Measurements from ENCODE around the gene SLC9A9.

SLC9A9 gene

DNA sequence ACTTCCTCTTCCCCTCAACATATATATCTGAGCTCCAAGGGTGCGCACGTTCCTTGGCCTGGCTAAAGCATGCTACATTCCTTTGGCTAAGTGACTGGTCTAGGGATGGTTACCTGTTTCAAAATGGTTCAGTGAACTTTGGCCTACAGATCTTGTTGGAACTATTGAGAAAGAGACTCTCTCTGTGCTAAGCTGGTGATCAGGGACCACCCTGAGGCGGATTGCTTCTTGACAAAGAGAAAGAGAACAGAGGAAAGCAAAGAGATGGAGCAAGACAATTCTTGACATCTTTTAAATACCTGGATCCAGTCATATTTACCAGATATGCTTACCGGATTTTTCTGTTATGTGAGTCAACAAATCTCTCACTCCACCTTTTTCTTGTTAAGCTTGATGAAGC is 605.6 kb downstream of the SLC9A9 start:
- no peak for DNase-seq (ENCODE audit: low read depth)

DNA sequence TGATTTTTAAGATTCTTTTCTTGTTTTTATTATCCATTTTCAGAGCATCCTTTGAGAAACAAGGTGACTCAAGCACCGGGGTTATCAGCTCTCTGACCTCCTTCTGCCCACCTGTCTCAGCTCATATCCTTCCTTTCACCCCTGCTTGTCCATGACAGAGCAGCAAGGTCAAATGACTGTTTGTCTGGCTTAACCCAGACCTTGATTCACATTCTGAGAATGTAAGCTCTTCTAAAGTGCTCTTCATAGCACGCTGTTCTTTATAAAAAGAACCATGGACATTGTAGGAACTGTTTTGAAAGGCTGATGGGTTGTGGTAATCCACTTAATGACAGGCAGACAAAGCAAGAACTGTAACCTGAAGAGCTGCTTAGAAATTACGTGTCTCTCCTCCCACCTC is 606.2 kb downstream of the SLC9A9 start:
- no peak for DNase-seq (ENCODE audit: low read depth)

- no peak for DNase-seq (ENCODE audit: low read depth)
Observed at GRCh38 chr3:143241481-143241951, 606.8 kb downstream of the SLC9A9 start.

GRCh38 chr3:143240886-143241285 is 607.4 kb downstream of the SLC9A9 start:
- DNase-seq (ENCODE audit: low read depth) = no peak

- DNase-seq (ENCODE audit: low read depth) = no peak
Observed at GRCh38 chr3:143239031-143239430, 609.2 kb downstream of the SLC9A9 start.

- DNase-seq (ENCODE audit: low read depth) = no peak
Observed at GRCh38 chr3:143237077-143237627, 611.1 kb downstream of the SLC9A9 start.

GRCh38 chr3:143236226-143236964 is 611.9 kb downstream of the SLC9A9 start:
- DNase-seq (ENCODE audit: low read depth) = no peak

DNA sequence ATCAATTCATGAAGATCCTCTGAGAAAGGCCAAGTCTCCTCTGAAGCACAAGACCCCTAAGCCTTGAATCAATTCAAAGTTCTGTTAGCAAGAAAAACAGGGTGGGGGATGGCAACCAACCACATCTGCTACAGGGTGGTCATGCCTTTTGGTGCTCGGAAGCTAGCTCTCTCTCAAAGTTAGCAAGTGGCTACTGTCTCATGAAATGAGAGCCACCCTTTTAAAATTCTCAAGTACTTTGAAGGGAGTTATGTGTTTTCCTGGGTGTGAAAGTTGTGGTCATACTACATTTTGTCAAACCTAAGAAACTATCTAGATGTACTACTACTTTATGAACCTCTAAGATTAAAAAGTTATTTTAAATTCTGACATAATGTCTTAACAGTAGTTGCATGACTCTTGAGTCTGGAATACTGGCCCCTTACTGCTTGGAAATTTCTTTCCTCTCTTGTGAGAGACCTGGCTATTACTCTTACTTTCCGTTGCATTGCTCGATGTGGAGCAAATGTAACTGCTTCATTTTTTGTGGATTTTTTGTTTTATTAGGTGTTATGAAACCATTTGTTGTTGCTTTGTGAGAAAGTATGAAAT is 612.6 kb downstream of the SLC9A9 start:
- no peak for DNase-seq (ENCODE audit: low read depth)

- DNase-seq (ENCODE audit: low read depth) = no peak
Observed at GRCh38 chr3:143234526-143234925, 613.7 kb downstream of the SLC9A9 start.

DNA sequence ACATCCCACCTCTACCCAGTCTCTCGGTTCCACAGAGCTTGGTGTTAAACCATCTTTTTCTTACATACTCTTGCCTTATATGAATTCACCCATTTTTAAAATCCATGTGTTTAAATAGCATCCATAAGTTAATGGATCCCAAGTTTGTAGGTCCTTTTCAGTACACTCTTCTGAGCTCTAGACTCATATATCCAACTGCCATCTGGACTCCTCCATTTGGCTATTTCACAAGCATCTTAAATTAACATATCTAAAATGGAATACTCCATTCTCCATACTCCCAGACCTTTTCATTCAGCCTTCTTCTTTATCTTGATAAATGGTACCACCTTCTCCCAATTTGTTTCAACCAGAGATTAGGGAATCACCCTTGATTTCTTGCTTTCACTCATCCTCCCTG is 615.3 kb downstream of the SLC9A9 start:
- no peak for DNase-seq (ENCODE audit: low read depth)

DNA sequence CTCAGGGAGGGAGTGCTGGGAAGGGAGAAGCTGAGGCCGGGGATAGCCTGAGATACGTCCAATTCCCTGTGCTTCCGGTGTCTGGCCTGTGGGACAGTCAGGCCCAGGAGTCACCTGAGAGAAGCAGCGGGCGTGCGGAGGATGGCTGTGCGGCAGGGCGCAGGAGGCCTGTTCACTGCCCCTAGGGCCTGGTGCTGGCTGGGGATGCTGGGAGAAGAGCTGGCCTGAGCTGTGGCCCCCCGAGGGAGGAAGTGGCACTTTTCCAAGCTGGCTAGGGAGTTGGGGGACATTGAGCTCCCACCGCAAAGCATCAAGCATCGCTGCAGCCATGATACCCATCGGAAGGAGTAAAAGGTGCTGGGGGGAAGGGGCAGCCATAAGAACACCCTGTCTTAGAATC is 619.9 kb downstream of the SLC9A9 start:
- DNase-seq (ENCODE audit: low read depth) = no peak

DNA sequence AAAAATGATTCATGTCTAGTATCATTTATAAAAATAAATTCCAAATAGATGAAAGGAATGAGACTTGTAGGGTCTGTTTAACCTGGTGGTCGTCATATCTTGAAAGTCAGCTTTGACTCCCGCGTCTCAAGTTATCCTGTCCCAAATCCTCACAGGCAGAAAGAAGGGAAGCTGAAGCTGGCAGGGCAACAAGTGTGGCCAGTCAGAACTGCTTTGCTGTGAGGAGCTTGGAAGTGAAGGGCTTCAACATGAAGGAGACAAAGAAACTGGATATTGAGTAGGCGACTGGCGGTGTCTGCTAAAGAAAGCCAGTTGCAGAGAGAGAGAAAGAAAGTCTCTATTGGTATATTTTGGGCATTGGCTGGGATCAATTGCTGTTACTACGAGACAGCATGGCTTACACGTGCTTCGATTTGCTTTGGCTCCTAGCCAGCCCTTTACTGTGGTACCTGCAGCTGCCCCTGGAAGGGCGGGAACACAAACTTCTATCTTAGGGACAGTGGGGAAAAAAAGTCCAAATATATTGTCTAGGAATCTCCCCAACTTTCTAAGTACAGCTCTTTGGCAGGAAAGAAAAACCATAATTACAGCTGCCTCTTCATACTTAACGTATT is 621.5 kb downstream of the SLC9A9 start:
- no peak for DNase-seq (ENCODE audit: low read depth)

DNA sequence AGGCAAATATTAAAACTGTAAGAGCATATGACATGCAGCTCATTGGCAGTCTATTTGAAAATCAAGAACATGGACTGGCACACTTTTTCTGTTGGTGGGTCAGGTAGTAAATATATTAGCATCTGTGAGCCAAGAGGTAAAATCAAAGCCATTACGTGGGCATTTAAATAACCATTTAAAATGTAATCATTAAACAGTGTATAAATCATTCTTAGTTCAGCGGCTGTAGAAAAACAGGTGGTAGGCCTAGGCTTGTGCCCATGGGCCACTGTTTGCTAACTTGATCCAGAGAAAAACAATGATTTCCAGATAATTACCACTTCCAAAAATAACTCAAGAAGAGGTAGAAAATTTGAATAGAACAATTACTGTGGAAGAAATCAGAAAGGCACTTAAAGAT is 623.6 kb downstream of the SLC9A9 start:
- no peak for DNase-seq (ENCODE audit: low read depth)

DNA sequence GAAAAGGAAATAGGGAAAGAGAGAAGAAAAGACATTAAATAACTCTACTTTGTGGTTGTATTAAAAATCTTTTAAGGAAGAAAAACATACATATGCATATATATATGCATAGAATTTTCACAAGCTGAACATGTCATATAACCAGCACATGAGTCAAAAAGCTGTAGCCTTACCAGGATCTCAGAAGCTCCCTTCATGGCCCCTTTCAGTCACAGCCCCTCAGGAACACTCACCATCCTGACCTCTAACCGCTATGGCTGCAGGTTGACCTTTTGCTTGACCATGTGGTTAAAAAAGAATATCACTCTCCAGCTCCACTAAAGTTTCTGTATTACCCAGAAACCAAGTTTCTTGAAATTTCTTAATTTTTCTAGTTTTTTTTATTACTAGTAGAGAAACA is 625.3 kb downstream of the SLC9A9 start:
- no peak for DNase-seq (ENCODE audit: low read depth)

GRCh38 chr3:143222505-143222904 is 625.8 kb downstream of the SLC9A9 start:
- no peak for DNase-seq (ENCODE audit: low read depth)

GRCh38 chr3:143221446-143221845 is 626.8 kb downstream of the SLC9A9 start:
- no peak for DNase-seq (ENCODE audit: low read depth)

DNA sequence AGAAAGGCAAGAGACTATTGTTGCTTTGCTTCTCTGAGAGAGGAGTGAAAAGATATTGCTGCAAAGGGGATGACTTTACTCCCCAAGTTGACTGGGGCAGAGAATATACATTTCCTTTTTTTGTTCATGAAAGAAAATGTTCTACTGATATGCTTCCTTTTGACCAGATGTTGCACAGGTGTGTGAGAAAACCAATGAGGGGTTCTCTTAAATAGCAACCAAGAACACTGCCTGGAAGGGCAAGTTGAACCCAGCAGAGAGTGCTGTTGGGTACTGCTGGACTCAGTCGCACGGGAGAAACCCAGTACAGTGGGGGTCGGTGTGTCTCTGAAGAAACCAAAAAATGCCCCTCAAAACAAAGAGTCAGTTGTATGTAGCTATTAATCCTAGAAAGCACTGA is 627.5 kb downstream of the SLC9A9 start:
- no peak for DNase-seq (ENCODE audit: low read depth)

DNA sequence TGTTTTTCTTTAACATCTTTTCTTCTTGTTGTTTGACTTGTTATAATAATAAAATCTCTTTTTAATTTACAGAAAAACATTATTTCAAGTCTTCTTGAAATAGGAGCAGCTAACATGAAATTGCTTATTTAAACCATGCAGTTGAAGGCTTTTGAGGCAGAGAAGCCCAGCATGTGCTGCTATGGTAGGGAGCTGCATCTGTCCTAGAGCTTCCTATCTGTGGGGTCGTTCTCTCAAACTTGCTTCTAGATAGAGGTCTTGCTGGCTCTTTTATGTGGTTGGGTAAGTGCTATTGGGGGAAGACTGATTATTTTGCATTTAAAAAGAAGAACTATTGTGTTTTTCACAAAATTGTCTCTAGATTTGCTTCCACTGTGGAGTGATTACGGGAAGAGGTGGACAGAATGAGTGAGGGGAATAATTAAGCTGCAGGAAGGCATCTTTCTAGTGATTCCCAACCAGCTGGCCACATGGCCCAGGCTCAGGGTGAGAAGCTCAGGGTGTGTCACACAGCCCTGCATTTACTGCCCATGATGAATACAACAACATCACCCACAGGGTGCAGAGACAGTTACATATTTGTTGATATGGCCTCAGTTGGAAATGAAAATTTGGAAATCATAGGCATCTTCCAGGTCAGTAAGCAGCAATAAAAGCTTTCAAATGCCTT is 630.0 kb downstream of the SLC9A9 start:
- no peak for DNase-seq (ENCODE audit: low read depth)

GRCh38 chr3:143217283-143217682 is 631.0 kb downstream of the SLC9A9 start:
- DNase-seq (ENCODE audit: low read depth) = no peak

DNA sequence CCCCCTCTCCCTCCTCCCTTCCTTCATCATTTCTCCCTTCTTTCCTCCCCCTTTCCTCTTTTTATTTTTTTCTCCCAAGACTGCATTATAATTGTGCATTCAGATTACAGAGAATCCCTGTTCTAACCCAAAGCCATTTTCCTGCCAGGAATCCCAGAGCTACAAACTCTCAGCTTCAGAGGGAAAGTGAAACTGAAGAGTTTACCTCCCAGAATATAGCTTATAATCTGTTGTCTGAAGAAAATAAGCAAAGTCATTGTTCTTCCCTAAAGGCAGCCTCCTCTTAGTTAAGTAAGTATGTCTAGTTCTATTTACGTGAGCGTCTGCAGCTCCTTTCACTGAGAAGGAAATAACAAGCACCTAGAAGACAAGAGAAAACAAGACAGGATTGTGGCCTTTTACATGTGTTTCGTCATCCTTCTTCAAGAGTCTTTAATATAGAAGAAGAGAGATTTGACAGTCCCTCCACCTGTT is 631.5 kb downstream of the SLC9A9 start:
- no peak for DNase-seq (ENCODE audit: low read depth)

All from stimulated activated CD8-positive, alpha-beta memory T cell treated with anti-CD3 and anti-CD28 coated beads, Interleukin-4, amount 100 ng/mL, for 24 hours (primary cell).